ENCODE data around the gene HOXB7.

HOXB7 gene

GRCh38 chr17:48593840-48594537 is 16.8 kb downstream of the HOXB7 start:
- TF ChIP-seq CTCF (IDR thresholded peaks at IDR 0.05; ENCODE audit: low read depth, low read length): peak; percentile 79
- peak overlapping the region; percentile 89 for H3K4me3 ChIP-seq (ENCODE audit: low read depth, low read length)

- TF ChIP-seq CTCF (IDR thresholded peaks at IDR 0.05; ENCODE audit: low read depth, low read length): no peak
- H3K4me3 ChIP-seq (ENCODE audit: low read depth, low read length): peak within 1 kb of the TSS; percentile 89
Measured at GRCh38 chr17:48593126-48593829, 17.5 kb downstream of the HOXB7 start, which contains the start of gene HOXB5. Gene HOXB5, minus strand, starts transcription at chr17:48593779. Its CDS starts 97 bp downstream, at chr17:48593682.

DNA sequence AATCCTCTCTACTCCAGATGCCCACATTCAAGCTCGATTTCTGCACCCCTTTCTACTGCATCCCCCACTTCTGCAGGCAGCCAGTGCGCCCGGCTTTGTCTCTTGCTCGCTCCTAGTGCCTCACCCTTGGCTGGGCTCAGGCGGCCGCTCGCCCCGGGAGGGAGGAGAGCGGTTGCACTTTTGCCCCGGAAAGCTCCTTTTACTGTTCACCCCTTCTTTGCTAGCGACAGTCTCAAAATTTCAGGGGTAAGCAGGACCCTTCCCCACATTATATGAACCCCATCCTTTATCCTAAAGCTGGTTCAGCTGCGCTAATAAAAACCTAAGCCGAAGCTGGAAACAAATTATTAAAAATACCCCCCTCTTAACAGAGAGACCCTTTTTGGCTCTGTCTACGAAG is 18.2 kb downstream of the HOXB7 start:
- peak overlapping the region; percentile 89 for H3K4me3 ChIP-seq (ENCODE audit: low read depth, low read length)
- no peak for TF ChIP-seq CTCF (IDR thresholded peaks at IDR 0.05; ENCODE audit: low read depth, low read length)

DNA sequence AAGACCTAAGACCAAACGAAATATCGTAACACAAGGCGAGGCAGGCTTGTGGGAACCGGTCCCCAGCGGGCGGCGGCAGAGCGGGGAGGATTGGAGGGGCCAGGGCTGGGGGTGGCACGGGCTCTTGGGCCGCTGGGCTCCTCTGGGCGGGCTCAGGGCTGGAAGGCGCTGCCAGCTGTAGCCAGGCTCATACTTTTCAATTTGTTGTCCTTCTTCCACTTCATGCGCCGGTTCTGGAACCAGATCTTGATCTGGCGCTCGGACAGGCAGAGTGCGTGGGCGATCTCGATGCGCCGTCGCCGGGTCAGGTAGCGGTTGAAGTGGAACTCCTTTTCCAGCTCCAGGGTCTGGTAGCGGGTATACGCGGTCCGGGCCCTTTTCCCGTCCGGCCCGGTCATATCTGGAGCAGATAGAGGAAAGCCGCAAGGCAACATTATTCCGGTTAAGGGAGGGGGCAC is 18.7 kb downstream of the HOXB7 start:
- TF ChIP-seq CTCF (IDR thresholded peaks at IDR 0.05; ENCODE audit: low read depth, low read length): no peak
- H3K4me3 ChIP-seq (ENCODE audit: low read depth, low read length): peak overlapping the region; percentile 89

GRCh38 chr17:48591255-48592056 is 19.4 kb downstream of the HOXB7 start:
- TF ChIP-seq CTCF (IDR thresholded peaks at IDR 0.05; ENCODE audit: low read depth, low read length): no peak
- H3K4me3 ChIP-seq (ENCODE audit: low read depth, low read length): peak overlapping the region; percentile 89

GRCh38 chr17:48590607-48591161 is 20.1 kb downstream of the HOXB7 start:
- TF ChIP-seq CTCF (IDR thresholded peaks at IDR 0.05; ENCODE audit: low read depth, low read length): no peak
- peak overlapping the region; percentile 89 for H3K4me3 ChIP-seq (ENCODE audit: low read depth, low read length)
